Measurements from ENCODE around the gene MDM4. TPM values are rescaled to one million over a fixed set of nuclear protein-coding genes. Genes with fewer than 3 reads are reported as not detected.
A peak's percentile ranks its signal among the peaks of the same experiment; 100 is the strongest.

The MDM4 gene
- total RNA-seq, 4 donors from 2014 or later, result 72.3 to 177 (median 102) TPM

- no peak overlapping the region for H3K4me3 ChIP-seq (replicated peaks in 1 of 3)
- no peak for DNase-seq
- peaks cover 66 to 81% of the 10 kb centered on the region in 2 donors for H3K4me1 ChIP-seq
- H3K27ac ChIP-seq, result peak overlapping the region in 2 of 3 donors; percentile 47 to 91
- no peaks in the 10 kb centered on the region for H3K36me3 ChIP-seq
- H3K9me3 ChIP-seq, result no peaks in the 10 kb centered on the region
- intact Hi-C loops (cut with DNase I), result no loop called here
- 54 to 68% methylated on average over 5 of the region's 5 CpGs for WGBS, 2 donors
- TF ChIP-seq POLR2A (IDR thresholded peaks at IDR 0.05) (no peak), CTCF (IDR thresholded peaks at IDR 0.05) (no peak)
- H3K27me3 ChIP-seq, result no peaks in the 10 kb centered on the region
Observed at GRCh38 chr1:204476563-204476962, 39.6 kb upstream of the MDM4 start.

GRCh38 chr1:204477036-204477740 is 39.0 kb upstream of the MDM4 start:
- Histone ChIP-seq H3K4me3 (replicated peaks in 1 of 3) (no peak overlapping the region), H3K27me3 (no peaks in the 10 kb centered on the region)
- intact Hi-C loops (cut with DNase I), result no loop called here

GRCh38 chr1:204478172-204478899 is 37.9 kb upstream of the MDM4 start:
- Histone ChIP-seq H3K27ac (peak overlapping the region in 2 of 3 donors; percentile 68 to 91), H3K4me1 (peaks cover 71 to 87% of the 10 kb centered on the region in 2 donors)
- no peak for TF ChIP-seq POLR2A (IDR thresholded peaks at IDR 0.05)

More at GRCh38 chr1:204477036-204477740, 39.0 kb upstream of the MDM4 start:
- TF ChIP-seq CTCF (IDR thresholded peaks at IDR 0.05), result no peak
- TF ChIP-seq POLR2A (IDR thresholded peaks at IDR 0.05), result no peak
- Histone ChIP-seq H3K36me3 (no peaks in the 10 kb centered on the region), H3K4me1 (peaks cover 72 to 87% of the 10 kb centered on the region in 2 donors), H3K9me3 (no peaks in the 10 kb centered on the region), H3K27ac (peak overlapping the region; percentile 4 to 91 (median 47))
- peak; percentile 58 to 63 for DNase-seq
- 34 to 42% methylated on average over 5 of the region's 5 CpGs for WGBS, 2 donors

GRCh38 chr1:204478921-204479320 is 37.3 kb upstream of the MDM4 start:
- H3K36me3 ChIP-seq, result no peaks in the 10 kb centered on the region
- DNase-seq, result no peak
- WGBS, 2 donors, result 46 to 55% methylated on average over 2 of the region's 2 CpGs
- TF ChIP-seq POLR2A (IDR thresholded peaks at IDR 0.05), result no peak
- TF ChIP-seq CTCF (IDR thresholded peaks at IDR 0.05), result no peak
- H3K27me3 ChIP-seq, result no peaks in the 10 kb centered on the region
- H3K4me3 ChIP-seq (replicated peaks in 1 of 3), result no peak overlapping the region
- peak overlapping the region; percentile 68 to 94 (median 91) for H3K27ac ChIP-seq
- intact Hi-C loops (cut with DNase I), result no loop called here
- no peaks in the 10 kb centered on the region for H3K9me3 ChIP-seq
- peaks cover 71 to 87% of the 10 kb centered on the region in 2 donors for H3K4me1 ChIP-seq

More at GRCh38 chr1:204478172-204478899, 37.9 kb upstream of the MDM4 start:
- Histone ChIP-seq H3K36me3 (no peaks in the 10 kb centered on the region), H3K27me3 (no peaks in the 10 kb centered on the region), H3K4me3 (replicated peaks in 1 of 3) (no peak overlapping the region), H3K9me3 (no peaks in the 10 kb centered on the region)
- no peak for DNase-seq
- WGBS, 2 donors, result 80 to 87% methylated on average over 7 of the region's 7 CpGs
- intact Hi-C loops (cut with DNase I), result no loop called here

- Histone ChIP-seq H3K27ac (peak overlapping the region; percentile 91 to 96 (median 94)), H3K27me3 (no peaks in the 10 kb centered on the region), H3K9me3 (no peaks in the 10 kb centered on the region), H3K4me3 (replicated peaks in 1 of 3) (no peak overlapping the region), H3K4me1 (peaks cover 75 to 85% of the 10 kb centered on the region in 2 donors), H3K36me3 (no peaks in the 10 kb centered on the region)
- TF ChIP-seq POLR2A (IDR thresholded peaks at IDR 0.05) (no peak), CTCF (IDR thresholded peaks at IDR 0.05) (no peak)
- WGBS, 2 donors, result 83 to 88% methylated on average over 13 of the region's 13 CpGs
- DNase-seq, result peak; percentile 55
- intact Hi-C loops (cut with DNase I), result no loop called here
Observed at GRCh38 chr1:204479387-204480136, 36.6 kb upstream of the MDM4 start.
